Kidney (tissue), 14 donors: ENCODE measurements around the gene RNU7-1. TPM values are rescaled to one million over a fixed set of nuclear protein-coding genes. Genes with fewer than 3 reads are reported as not detected.

Experiments used
- DNase-seq, 5 donors: peaks; one replicate each; pipeline ENCODE4 v3.0.0-alpha.2; 2013 to 2020
- FAIRE-seq: peaks from 2 replicates; lab custom pipeline; 2012; peaks lifted over from hg19 to GRCh38; lab: Jason Lieb, UNC
- H3K27ac ChIP-seq, 2 donors: one replicate each; pipeline ENCODE4 v1.7.0; 2013; ENCODE audit warnings: low read depth in 2 of 2, low read length in 2 of 2, inconsistent platforms in 1 of 2
- H3K27me3 ChIP-seq: one replicate; pipeline ENCODE4 v1.7.1; 2013; ENCODE audit warnings: low read length, inconsistent platforms; ENCODE audit not compliant: control insufficient read depth, insufficient read depth
- H3K36me3 ChIP-seq, 3 donors: one replicate each; pipeline versions ENCODE4 v1.7.0 to v1.7.1; 2013; ENCODE audit warnings: low read length in 3 of 3, control low read depth in 1 of 3, inconsistent platforms in 1 of 3; ENCODE audit not compliant: insufficient read depth in 3 of 3, control insufficient read depth in 2 of 3
- H3K4me1 ChIP-seq, 3 donors: one replicate each; pipeline versions ENCODE4 v1.7.0 to v1.7.1; 2013; ENCODE audit warnings: low read length in 3 of 3, inconsistent platforms in 1 of 3, low read depth in 1 of 3; ENCODE audit not compliant: control insufficient read depth in 2 of 3, insufficient read depth in 2 of 3
- H3K4me3 ChIP-seq, 3 donors: one replicate each; pipeline versions ENCODE4 v1.7.0 to v1.8.1; 2013; ENCODE audit warnings: low read length in 3 of 3, control low read depth in 1 of 3, inconsistent platforms in 1 of 3
- H3K9ac ChIP-seq, 3 donors: one replicate each; pipeline versions ENCODE4 v1.7.0 to v1.7.1; 2013; ENCODE audit warnings: low read length in 3 of 3, control low read depth in 1 of 3, inconsistent platforms in 1 of 3
- H3K9me3 ChIP-seq, 3 donors: one replicate each; pipeline versions ENCODE4 v1.7.0 to v1.7.1; 2013; ENCODE audit warnings: low read length in 3 of 3, control low read depth in 1 of 3, inconsistent platforms in 1 of 3; ENCODE audit not compliant: control insufficient read depth in 2 of 3, insufficient read depth in 1 of 3
- CTCF ChIP-seq: IDR thresholded peaks from 3 replicates; pipeline ENCODE4 v1.5.1; 2012; ENCODE audit warnings: mild to moderate bottlenecking, moderate library complexity, borderline replicate concordance; ENCODE audit not compliant: insufficient read depth; ENCODE audit errors: extremely low read depth
- intact Hi-C: fragments of 100-400 bp; cut with DNase I; formaldehyde crosslinking; loops from one replicate; pipeline ENCODE4 v1.11.1; 2022
- polyA plus RNA-seq: library from polyadenylated mRNA; stranded (reverse); fragments of 350-450 nt; fragmentation: Illumina TruSeq; extraction: RNeasy Lipid Tissue Mini Kit (QIAGEN cat#74804); gene quantifications from one replicate; pipeline ENCODE4 v1.2.3, GENCODE V29; 2014; ENCODE audit warnings: low read depth, low replicate concordance; ENCODE audit not compliant: insufficient read depth
- total RNA-seq: library from RNA; stranded (reverse); fragmentation: NEBNext Ultra II Directional; extraction: Animal tissue kit (Norgen Biotek cat#: 25700); gene quantifications from one replicate; pipeline ENCODE4 v1.2.1, GENCODE V29; 2021
- donor health status: control.
- donor health status: control.
- donor health status: control.
- donor health status: control.
- donor health status: control.
- donor health status: DM: yes; HTN: yes; CAD: no.
- donor health status: Normal renal cell carcinoma (clear cell type).

Gene RNU7-1
- total and polyA plus RNA-seq, 2 donors from 2014 or later = not detected

- intact Hi-C loops = no loop called here
- no peak overlapping the region for H3K9ac ChIP-seq
- peak in 1 of 5 donors; percentile 68 for DNase-seq
These were observed 8.7 kb downstream of the RNU7-1 start for GRCh38 chr12:6952121-6952862.

GRCh38 chr12:6952863-6953441 lies 9.3 kb downstream of the RNU7-1 start:
- H3K9me3 ChIP-seq = no peaks in the 10 kb centered on the region
- H3K4me3 ChIP-seq = no peak overlapping the region
- no peak for FAIRE-seq
- no peaks in the 10 kb centered on the region for H3K27me3 ChIP-seq
- H3K4me1 ChIP-seq = peaks cover 0 to 4% (median 0%) of the 10 kb centered on the region in 3 donors
- H3K27ac ChIP-seq = no peak overlapping the region
- intact Hi-C loops = no loop called here
- H3K9ac ChIP-seq = no peak overlapping the region
- H3K36me3 ChIP-seq = peaks cover 0 to 3% (median 0%) of the 10 kb centered on the region in 3 donors
- TF ChIP-seq CTCF = no peak
- DNase-seq = peak in 1 of 5 donors; percentile 22

More at GRCh38 chr12:6952121-6952862, 8.7 kb downstream of the RNU7-1 start:
- TF ChIP-seq CTCF = no peak
- Histone ChIP-seq H3K27ac (no peak overlapping the region), H3K36me3 (no peaks in the 10 kb centered on the region), H3K4me3 (no peak overlapping the region), H3K4me1 (peaks cover 0 to 4% (median 0%) of the 10 kb centered on the region in 3 donors), H3K27me3 (no peaks in the 10 kb centered on the region), H3K9me3 (no peaks in the 10 kb centered on the region)
- FAIRE-seq = no peak

GRCh38 chr12:6953442-6954315 lies 10.1 kb downstream of the RNU7-1 start:
- Histone ChIP-seq H3K27ac (peak overlapping the region in 1 of 2 donors; percentile 57), H3K4me3 (no peak overlapping the region), H3K4me1 (peaks cover 0 to 6% (median 0%) of the 10 kb centered on the region in 3 donors), H3K9ac (no peak overlapping the region), H3K36me3 (peaks cover 0 to 5% (median 0%) of the 10 kb centered on the region in 3 donors), H3K27me3 (no peaks in the 10 kb centered on the region), H3K9me3 (no peaks in the 10 kb centered on the region)
- no peak for FAIRE-seq
- TF ChIP-seq CTCF = no peak
- DNase-seq = peak in 2 of 5 donors; percentile 86 to 88
- intact Hi-C loops = no loop called here
